K562 (cell line): ENCODE data around the gene SLC7A6OS. TPM values are rescaled to one million over a fixed set of nuclear protein-coding genes. Genes with fewer than 3 reads are reported as not detected.

Experiments used
- ATAC-seq: fragments of 200-7000 bp; cut with Tn5 transposase; 3 replicates; pipeline ENCODE4 v1.9.1; 2020; ENCODE audit warnings: moderate library complexity
- BruUV-seq: library from RNA; stranded (reverse); fragments of 400-500 nt; replicated peaks from 2 replicates; lab custom pipeline; 2021; lab: Mats Ljungman, UMichigan
- CTCF ChIA-PET: fragments of 300-600 bp; formaldehyde crosslinking; extraction: SDS; loops from one replicate; lab custom pipeline; 2021; ENCODE audit warnings: low intra/inter-chr PET ratio; lab: Yijun Ruan, JAX
- POLR2A ChIA-PET: fragments of 300-600, 350-650 bp; sonication (Branson Sonifier 250); formaldehyde crosslinking; extraction: SDS; loops from one replicate; lab custom pipeline; 2021; ENCODE audit warnings: antibody characterized with exemption, inconsistent platforms; lab: Yijun Ruan, JAX
- DNase-seq, 4 experiments: peaks; one replicate each; pipeline versions ENCODE4 v3.0.0 to v3.0.0-alpha.2; 2011 to 2018; ENCODE audit warnings: low spot score in 3 of 4, mixed read lengths in 3 of 4; ENCODE audit errors: extremely low read depth in 1 of 4
- FAIRE-seq: peaks from 2 replicates; lab custom pipeline; 2011; peaks lifted over from hg19 to GRCh38; lab: Jason Lieb, UNC
- H2AFZ ChIP-seq: 2 replicates; pipeline ENCODE4 v1.6.0; 2011; ENCODE audit warnings: low read depth, low read length, control low read depth, inconsistent platforms
- H3K27ac ChIP-seq: fragments of 200-600 bp; 3 replicates; pipeline ENCODE4 v1.8.0; 2011; ENCODE audit warnings: low read depth, mild to moderate bottlenecking, control low read depth, inconsistent platforms, low read length, moderate library complexity, mixed read lengths; ENCODE audit errors: extremely low read depth
- H3K27me3 ChIP-seq, 2 experiments: fragments of 300-600 bp in 1 of 2; 2 replicates in 1 of 2; 3 replicates in 1 of 2; pipeline versions ENCODE4 v1.6.0 to v1.8.0; 2011; ENCODE audit warnings: inconsistent platforms in 2 of 2, low read length in 2 of 2, mild to moderate bottlenecking in 1 of 2, mixed read lengths in 1 of 2, moderate library complexity in 1 of 2; ENCODE audit not compliant: control insufficient read depth in 2 of 2, insufficient read depth in 2 of 2
- H3K36me3 ChIP-seq: fragments of 300-600 bp; 3 replicates; pipeline ENCODE4 v1.8.0; 2011; ENCODE audit warnings: mild to moderate bottlenecking, low read length, inconsistent platforms; ENCODE audit not compliant: control insufficient read depth, insufficient read depth
- H3K4me1 ChIP-seq, 2 experiments: fragments of 200-600 bp in 1 of 2; replicated peaks in 1 of 2; 2 replicates in 1 of 2; 3 replicates in 1 of 2; pipeline versions ENCODE4 v1.5.1 to v1.8.0; 2011; ENCODE audit warnings: inconsistent platforms in 2 of 2, low read length in 2 of 2, mild to moderate bottlenecking in 1 of 2, mixed read lengths in 1 of 2, moderate library complexity in 1 of 2; ENCODE audit not compliant: control insufficient read depth in 2 of 2, insufficient read depth in 2 of 2
- H3K4me2 ChIP-seq: 2 replicates; pipeline ENCODE4 v1.6.1; 2011; ENCODE audit warnings: low read length, control low read depth, inconsistent platforms, mixed read lengths; ENCODE audit not compliant: insufficient read depth
- H3K4me3 ChIP-seq: fragments of 200-600 bp; sonication (generic), shearing (Covaris generic); 2 replicates; pipeline ENCODE4 v1.5.1; 2016; ENCODE audit warnings: control low read depth, inconsistent platforms
- H3K79me2 ChIP-seq: fragments of 200-600 bp; 3 replicates; pipeline ENCODE4 v1.8.0; 2011; ENCODE audit warnings: low read length, inconsistent platforms; ENCODE audit not compliant: control insufficient read depth, insufficient read depth
- H3K9ac ChIP-seq, 2 experiments: 2 replicates each; pipeline versions ENCODE4 v1.6.0 to v1.6.1; 2011; ENCODE audit warnings: low read depth in 2 of 2, low read length in 2 of 2, control low read depth in 1 of 2, inconsistent platforms in 1 of 2, mild to moderate bottlenecking in 1 of 2, mixed read lengths in 1 of 2; ENCODE audit not compliant: insufficient read depth in 1 of 2
- H3K9me1 ChIP-seq: one replicate; pipeline ENCODE4 v1.6.0; 2011; ENCODE audit warnings: inconsistent platforms, mild to moderate bottlenecking, low read length, moderate library complexity; ENCODE audit not compliant: control insufficient read depth, insufficient read depth
- H3K9me3 ChIP-seq: replicated peaks from 2 replicates; pipeline ENCODE4 v1.5.1; 2011; ENCODE audit warnings: low read depth, low read length, inconsistent platforms; ENCODE audit not compliant: control insufficient read depth, insufficient read depth
- H4K20me1 ChIP-seq: replicated peaks from 2 replicates; pipeline ENCODE4 v1.6.1; 2011; ENCODE audit warnings: low read length, inconsistent platforms, mixed read lengths; ENCODE audit not compliant: control insufficient read depth, insufficient read depth
- FOXM1 ChIP-seq, 2 experiments: fragments of 450-650 bp in 1 of 2; sonication (generic) in 1 of 2; formaldehyde crosslinking in 1 of 2; IDR thresholded peaks; 2 replicates each; pipeline versions ENCODE4 v1.6.1 to v1.9.0; 2017 to 2022; ENCODE audit warnings: low read depth in 2 of 2, mild to moderate bottlenecking in 2 of 2, missing genetic modification reagents in 1 of 2, moderate library complexity in 1 of 2
- NR3C1 ChIP-seq: sonication (generic); formaldehyde crosslinking; IDR thresholded peaks from 2 replicates; pipeline ENCODE4 v1.8.1; 2022; ENCODE audit warnings: missing genetic modification reagents
- ZBED1 ChIP-seq: IDR thresholded peaks from 2 replicates; pipeline ENCODE4 v1.6.1; 2014
- ZFP91 ChIP-seq: sonication (generic); formaldehyde crosslinking; IDR thresholded peaks from 2 replicates; pipeline ENCODE4 v1.8.0; 2022; ENCODE audit warnings: mild to moderate bottlenecking, missing genetic modification reagents
- ZNF444 ChIP-seq: fragments of 250-450 bp; sonication (Bioruptor Pico); IDR thresholded peaks from 2 replicates; pipeline ENCODE4 v1.4.0; 2020; ENCODE audit warnings: mild to moderate bottlenecking, moderate library complexity
- WGBS: fragments of 100-300 bp; shearing (Covaris generic); methylation state at CpG from one replicate; pipeline ENCODE4 v1.1.6; 2016; ENCODE audit warnings: low coverage, mixed read lengths; ENCODE audit not compliant: insufficient coverage; ENCODE audit errors: missing lambda C conversion rate; 5-methylcytosine and 5-hydroxymethylcytosine counted together
- in situ Hi-C: fragments of 300-500 bp; cut with MboI; formaldehyde crosslinking; loops from 4 replicates; pipeline ENCODE4 v1.15.0; 2018; ENCODE audit warnings: inconsistent platforms, mixed read lengths
- intact Hi-C: fragments of 100-400 bp; cut with micrococcal nuclease; formaldehyde crosslinking; loops from 2 replicates; pipeline ENCODE4 v1.14.2; 2022
- polyA plus RNA-seq, 8 experiments: library from polyadenylated mRNA; depleted of rRNA in 4 of 8; stranded (reverse) in 5 of 8; unstranded in 3 of 8; fragments of >200 nt; fragmentation: Nextera tagmentation in 2 of 8; fragmentation: Illumina TruSeq in 1 of 8; extraction: Ambion mirVana in 2 of 8; extraction: Trizol in 1 of 8; gene quantifications; 2 replicates each; pipeline versions ENCODE4 v1.2.1 to v1.2.3, GENCODE V29; 2011 to 2014; ENCODE audit warnings: inconsistent platforms in 1 of 8, missing spikeins in 1 of 8
- total RNA-seq, 7 experiments: library from RNA; depleted of rRNA in 6 of 7; stranded (reverse); fragments of >200 nt in 6 of 7; fragmentation: Illumina TruSeq in 2 of 7; extraction: Trizol in 2 of 7; gene quantifications; 2 replicates each; pipeline versions ENCODE4 v1.2.1 to v1.2.3, GENCODE V29; 2011 to 2021; ENCODE audit warnings: low replicate concordance in 1 of 7
- TF ChIP-seq, protein P1 (sequence below): fragments of 450-650 bp; formaldehyde crosslinking; conservative IDR thresholded peaks from 2 replicates; pipeline ENCODE4 v1.4.0; 2022; ENCODE audit warnings: mild to moderate bottlenecking, missing genetic modification characterization

Gene SLC7A6OS
- total and polyA plus RNA-seq, 9 of the 15 experiments (the other 6 are each of a cell fraction or from before 2014, with no cell fraction given): 2.7 to 23.6 (median 17.2) TPM

DNA sequence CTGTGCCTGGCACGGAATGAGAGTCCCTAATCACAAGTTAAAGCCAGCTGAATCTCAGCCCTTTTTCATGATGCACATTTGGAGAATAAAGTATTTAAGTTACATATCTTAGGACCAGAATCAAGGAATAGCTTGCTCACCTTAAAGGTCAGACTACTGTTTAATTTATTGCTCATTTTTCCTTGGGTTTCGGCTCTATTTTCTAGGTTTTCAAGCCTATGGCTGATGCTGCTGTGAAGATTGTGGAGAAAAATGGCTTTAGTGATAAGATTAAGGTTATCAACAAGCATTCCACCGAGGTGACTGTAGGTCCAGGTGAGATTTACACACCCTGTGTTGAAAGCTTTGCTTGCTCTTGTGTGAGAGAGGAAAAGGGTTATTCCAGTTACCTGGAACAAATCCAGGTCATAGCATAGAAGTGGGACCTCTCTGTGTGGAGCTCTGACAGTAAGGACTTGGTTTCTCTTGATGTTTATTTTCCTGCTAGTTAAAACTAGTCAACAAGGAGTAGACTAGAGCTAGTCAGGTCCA is 18.2 kb upstream of the SLC7A6OS start:
- TF ChIP-seq ZFP91 (CRISPR knock-in tag) (0 out of 2 replicates have a peak, but pooled peaks have one; percentile 30), FOXM1 (IDR thresholded peaks at IDR 0.05; ENCODE audit: low read depth) (no peak), FOXM1 (CRISPR knock-in tag; IDR thresholded peaks at IDR 0.05; ENCODE audit: low read depth) (no peak), ZBED1 (0 out of 2 replicates have a peak, but pooled peaks have one; percentile 2), NR3C1 (CRISPR knock-in tag) (no peak), ZNF444 (CRISPR knock-in tag) (no peak)
- TF ChIP-seq, protein P1, sequence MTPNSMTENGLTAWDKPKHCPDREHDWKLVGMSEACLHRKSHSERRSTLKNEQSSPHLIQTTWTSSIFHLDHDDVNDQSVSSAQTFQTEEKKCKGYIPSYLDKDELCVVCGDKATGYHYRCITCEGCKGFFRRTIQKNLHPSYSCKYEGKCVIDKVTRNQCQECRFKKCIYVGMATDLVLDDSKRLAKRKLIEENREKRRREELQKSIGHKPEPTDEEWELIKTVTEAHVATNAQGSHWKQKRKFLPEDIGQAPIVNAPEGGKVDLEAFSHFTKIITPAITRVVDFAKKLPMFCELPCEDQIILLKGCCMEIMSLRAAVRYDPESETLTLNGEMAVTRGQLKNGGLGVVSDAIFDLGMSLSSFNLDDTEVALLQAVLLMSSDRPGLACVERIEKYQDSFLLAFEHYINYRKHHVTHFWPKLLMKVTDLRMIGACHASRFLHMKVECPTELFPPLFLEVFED (CRISPR knock-in tag): no peak
- no peaks in the 10 kb centered on the region for H3K9me1 ChIP-seq
- no peaks in the 10 kb centered on the region for H3K4me1 ChIP-seq
- H3K9me3 ChIP-seq: no peaks in the 10 kb centered on the region
- intact Hi-C loops: loop anchor here (1.0 kb wide), 1 partner anchor 68 kb away; no protein-coding TSS in a partner anchor
- ATAC-seq (no peak), DNase-seq (no peak), FAIRE-seq (no peak)
- H3K4me3 ChIP-seq: no peak overlapping the region
- in situ Hi-C loops: loop anchor here (5.0 kb wide), 1 partner anchor 67 kb away; the partner anchor contains the start of gene SLC7A6
- H2AFZ ChIP-seq: no peak overlapping the region
- no peaks in the 10 kb centered on the region for H4K20me1 ChIP-seq
- POLR2A ChIA-PET: interaction anchor here (1.6 to 3.1 kb wide), 3 partner anchors 10 to 67 kb away, joined by 4 to 12 read pairs (median 9); partner anchors contain the start of gene SLC7A6
- H3K79me2 ChIP-seq: 0 out of 3 replicates have a peak, but pooled peaks cover 2% of the 10 kb centered on the region
- no peak overlapping the region for H3K4me2 ChIP-seq
- H3K27ac ChIP-seq: no peak overlapping the region
- H3K9ac ChIP-seq: no peak overlapping the region
- CTCF ChIA-PET: interaction anchor here (0.7 to 4.8 kb wide), 3 partner anchors 66 to 512 kb away, joined by 3 to 73 read pairs (median 7); partner anchors contain the start of gene SLC7A6
- peaks cover 79% of the 10 kb centered on the region for H3K36me3 ChIP-seq
- BruUV-seq: no TSS peak
- H3K27me3 ChIP-seq: no peaks in the 10 kb centered on the region
- WGBS: 51% methylated on average over 3 of the region's 3 CpGs
